CD14-positive monocyte (primary cell): Measurements from ENCODE around the gene DGKA. TPM values are rescaled to one million over a fixed set of nuclear protein-coding genes. Genes with fewer than 3 reads are reported as not detected.

Experiments used
- DNase-seq, 3 donors: peaks; one replicate each; pipeline ENCODE4 v3.0.0-alpha.2; 2011 to 2022
- H2AFZ ChIP-seq: 2 replicates; pipeline ENCODE4 v1.6.0; 2012; ENCODE audit warnings: mild to moderate bottlenecking, low read depth, low read length, inconsistent platforms; ENCODE audit not compliant: insufficient read depth, poor library complexity, severe bottlenecking
- H3K27ac ChIP-seq, 2 donors: 1 replicate in 1 of 2; 2 replicates in 1 of 2; pipeline ENCODE4 v1.5.1; 2012 to 2013; ENCODE audit warnings: low read length in 2 of 2, control low read depth in 1 of 2, inconsistent platforms in 1 of 2, low read depth in 1 of 2, mild to moderate bottlenecking in 1 of 2
- H3K27me3 ChIP-seq, 2 donors: one replicate each; pipeline versions ENCODE4 v1.6.0 to v1.6.1; 2011 to 2013; ENCODE audit warnings: low read length in 2 of 2; ENCODE audit not compliant: control insufficient read depth in 2 of 2, insufficient read depth in 2 of 2
- H3K36me3 ChIP-seq, 2 donors: replicated peaks in 1 of 2; 1 replicate in 1 of 2; 2 replicates in 1 of 2; pipeline versions ENCODE4 v1.5.1 to v1.6.1; 2012 to 2013; ENCODE audit warnings: low read length in 2 of 2, control low read depth in 1 of 2, inconsistent platforms in 1 of 2, mild to moderate bottlenecking in 1 of 2; ENCODE audit not compliant: insufficient read depth in 2 of 2, control insufficient read depth in 1 of 2
- H3K4me1 ChIP-seq, 2 donors: 1 replicate in 1 of 2; 2 replicates in 1 of 2; pipeline versions ENCODE4 v1.5.1 to v1.6.1; 2012 to 2013; ENCODE audit warnings: low read length in 2 of 2, control low read depth in 1 of 2, inconsistent platforms in 1 of 2, mild to moderate bottlenecking in 1 of 2, moderate library complexity in 1 of 2; ENCODE audit not compliant: insufficient read depth in 2 of 2, control insufficient read depth in 1 of 2
- H3K4me2 ChIP-seq: replicated peaks from 2 replicates; pipeline ENCODE3; 2012; ENCODE audit warnings: low read length, moderate library complexity, mild to moderate bottlenecking; ENCODE audit not compliant: poor library complexity, severe bottlenecking; ENCODE audit errors: extremely low read depth
- H3K4me3 ChIP-seq, 3 experiments: fragments of 200-600 bp in 1 of 3; sonication (generic) in 1 of 3; replicated peaks in 1 of 3; 1 replicate in 2 of 3; 2 replicates in 1 of 3; pipeline ENCODE4 v1.5.1; 2011 to 2013; ENCODE audit warnings: low read length in 3 of 3, mild to moderate bottlenecking in 3 of 3, control low read depth in 2 of 3, low read depth in 2 of 3, inconsistent platforms in 1 of 3, moderate library complexity in 1 of 3
- H3K79me2 ChIP-seq: 2 replicates; pipeline ENCODE4 v1.6.0; 2012; ENCODE audit warnings: mild to moderate bottlenecking, control low read depth, inconsistent platforms, low read length, moderate library complexity; ENCODE audit not compliant: insufficient read depth
- H3K9ac ChIP-seq: 2 replicates; pipeline ENCODE4 v1.6.0; 2017; ENCODE audit warnings: low read length, mild to moderate bottlenecking; ENCODE audit not compliant: insufficient read depth, poor library complexity, severe bottlenecking
- H3K9me3 ChIP-seq, 2 donors: replicated peaks in 1 of 2; 1 replicate in 1 of 2; 2 replicates in 1 of 2; pipeline versions ENCODE4 v1.5.1 to v1.6.1; 2012 to 2013; ENCODE audit warnings: low read length in 2 of 2, control low read depth in 1 of 2; ENCODE audit not compliant: control insufficient read depth in 1 of 2, insufficient read depth in 1 of 2
- H4K20me1 ChIP-seq: 2 replicates; pipeline ENCODE4 v1.6.0; 2012; ENCODE audit warnings: mild to moderate bottlenecking, low read length, control low read depth, moderate library complexity; ENCODE audit not compliant: insufficient read depth
- H3K27ac Mint-ChIP-seq, 7 donors: one replicate each; pipeline ENCODE4 v1.8.0; 2020; ENCODE audit warnings: mild to moderate bottlenecking in 7 of 7, mixed read lengths in 7 of 7, moderate library complexity in 6 of 7, inconsistent platforms in 2 of 7
- H3K27me3 Mint-ChIP-seq, 3 donors: one replicate each; pipeline ENCODE4 v1.8.0; 2021 to 2022; ENCODE audit warnings: low read depth in 3 of 3, mild to moderate bottlenecking in 3 of 3, mixed read lengths in 3 of 3, moderate library complexity in 3 of 3, inconsistent platforms in 1 of 3
- H3K36me3 Mint-ChIP-seq, 2 donors: one replicate each; pipeline ENCODE4 v1.8.0; 2020; ENCODE audit warnings: mixed read lengths in 2 of 2, inconsistent platforms in 1 of 2, mild to moderate bottlenecking in 1 of 2
- H3K4me1 Mint-ChIP-seq: one replicate; pipeline ENCODE4 v1.8.0; 2020; ENCODE audit warnings: mild to moderate bottlenecking, mixed read lengths
- H3K4me3 Mint-ChIP-seq, 2 donors: one replicate each; pipeline ENCODE4 v1.8.0; 2020; ENCODE audit warnings: mild to moderate bottlenecking in 2 of 2, mixed read lengths in 2 of 2, moderate library complexity in 1 of 2
- H3K9me3 Mint-ChIP-seq, 7 donors: one replicate each; pipeline ENCODE4 v1.8.0; 2020 to 2022; ENCODE audit warnings: mixed read lengths in 7 of 7, mild to moderate bottlenecking in 6 of 7, moderate library complexity in 6 of 7, inconsistent platforms in 2 of 7
- CTCF ChIP-seq: fragments of 200-600 bp; IDR thresholded peaks from one replicate; pipeline ENCODE4 v1.8.0; 2022; ENCODE audit warnings: antibody characterized with exemption, mild to moderate bottlenecking
- WGBS: methylation state at CpG from one replicate; pipeline ENCODE4 v1.1.5; 2013; ENCODE audit warnings: missing lambda C conversion rate; ENCODE audit not compliant: insufficient coverage; 5-methylcytosine and 5-hydroxymethylcytosine counted together
- intact Hi-C, 2 donors: fragments of 100-400 bp; cut with micrococcal nuclease; formaldehyde crosslinking; loops; one replicate each; pipeline versions ENCODE4 v1.15.0 to v1.15.1; 2023
- polyA plus RNA-seq, 3 donors: library from polyadenylated mRNA; depleted of rRNA in 1 of 3; unstranded in 2 of 3; stranded (reverse) in 1 of 3; fragments of 300-500 nt in 2 of 3; fragments of >200 nt in 1 of 3; fragmentation: Illumina TruSeq in 2 of 3; gene quantifications; 1 replicate in 2 of 3; 2 replicates in 1 of 3; pipeline ENCODE4 v1.2.3, GENCODE V29; 2012 to 2021

DGKA gene
- polyA plus RNA-seq, 3 donors: 16.0 to 99.1 (median 21.4) TPM

GRCh38 chr12:55995366-55995765 lies 64.4 kb downstream of the DGKA start:
- Mint-ChIP-seq H3K27ac (peak overlapping the region in 1 of 7 donors; percentile 35), H3K4me3 (no peak overlapping the region), H3K9me3 (no peaks in the 10 kb centered on the region), H3K36me3 (peaks cover 51 to 61% of the 10 kb centered on the region in 2 donors), H3K27me3 (no peaks in the 10 kb centered on the region), H3K4me1 (peaks cover 25% of the 10 kb centered on the region)
- H4K20me1 ChIP-seq: no peaks in the 10 kb centered on the region
- no peaks in the 10 kb centered on the region for H3K27me3 ChIP-seq
- H3K79me2 ChIP-seq: peaks cover 6% of the 10 kb centered on the region
- WGBS: 93% methylated on average over 3 of the region's 8 CpGs
- H3K9me3 ChIP-seq: no peaks in the 10 kb centered on the region
- intact Hi-C loops: loop anchor here (5.0 to 10.0 kb wide), 2 partner anchors 47 to 109 kb away; partner anchors contain the start of genes PA2G4 (in 1 of the 2) and RPS26 (in 1 of the 2)
- H3K4me3 ChIP-seq: no peak overlapping the region
- no peak for DNase-seq
- peaks cover 43 to 51% of the 10 kb centered on the region in 2 donors for H3K36me3 ChIP-seq
- H2AFZ ChIP-seq: no peak overlapping the region
- peaks cover 14 to 19% of the 10 kb centered on the region in 2 donors for H3K4me1 ChIP-seq
- H3K27ac ChIP-seq: no peak overlapping the region
- H3K9ac ChIP-seq: no peak overlapping the region
- no peak for TF ChIP-seq CTCF
- no peak overlapping the region for H3K4me2 ChIP-seq

- Mint-ChIP-seq H3K27ac (peak overlapping the region; percentile 86 to 97 (median 91)), H3K4me1 (peaks cover 25% of the 10 kb centered on the region), H3K9me3 (no peaks in the 10 kb centered on the region), H3K4me3 (peak overlapping the region; percentile 88 to 98), H3K27me3 (no peaks in the 10 kb centered on the region), H3K36me3 (peaks cover 43 to 55% of the 10 kb centered on the region in 2 donors)
- peaks cover 6% of the 10 kb centered on the region for H3K79me2 ChIP-seq
- intact Hi-C loops: loop anchor here (2.0 to 10.0 kb wide), 4 partner anchors 33 to 109 kb away; partner anchors contain the start of genes RPS26 (in 2 of the 2) and PA2G4 (in 1 of the 2)
- H2AFZ ChIP-seq: peak overlapping the region; percentile 98
- peaks cover 34 to 42% of the 10 kb centered on the region in 2 donors for H3K36me3 ChIP-seq
- peak overlapping the region; percentile 50 to 84 for H3K27ac ChIP-seq
- H4K20me1 ChIP-seq: no peaks in the 10 kb centered on the region
- H3K9me3 ChIP-seq: no peaks in the 10 kb centered on the region
- peak overlapping the region; percentile 51 to 98 (median 90) for H3K4me3 ChIP-seq
- TF ChIP-seq CTCF: peak; percentile 80
- H3K27me3 ChIP-seq: no peaks in the 10 kb centered on the region
- peak overlapping the region; percentile 97 for H3K4me2 ChIP-seq
- H3K9ac ChIP-seq: peak overlapping the region; percentile 69
- DNase-seq: peak; percentile 43 to 63 (median 59)
- peaks cover 14 to 19% of the 10 kb centered on the region in 2 donors for H3K4me1 ChIP-seq
- 80% methylated on average over 3 of the region's 14 CpGs for WGBS
Measured at GRCh38 chr12:55996201-55996714, 65.3 kb downstream of the DGKA start.
